Skeletal muscle cell (primary cell): ENCODE results near the gene NRXN3.

Experiments used
- DNase-seq: peaks from one replicate; pipeline ENCODE4 v3.0.0-alpha.2; 2010; ENCODE audit warnings: low read depth
- H3K4me3 ChIP-seq: 2 replicates; pipeline ENCODE4 v1.5.1; 2011; ENCODE audit warnings: low read depth, mild to moderate bottlenecking, control low read depth, low read length, moderate library complexity

Gene NRXN3

DNA sequence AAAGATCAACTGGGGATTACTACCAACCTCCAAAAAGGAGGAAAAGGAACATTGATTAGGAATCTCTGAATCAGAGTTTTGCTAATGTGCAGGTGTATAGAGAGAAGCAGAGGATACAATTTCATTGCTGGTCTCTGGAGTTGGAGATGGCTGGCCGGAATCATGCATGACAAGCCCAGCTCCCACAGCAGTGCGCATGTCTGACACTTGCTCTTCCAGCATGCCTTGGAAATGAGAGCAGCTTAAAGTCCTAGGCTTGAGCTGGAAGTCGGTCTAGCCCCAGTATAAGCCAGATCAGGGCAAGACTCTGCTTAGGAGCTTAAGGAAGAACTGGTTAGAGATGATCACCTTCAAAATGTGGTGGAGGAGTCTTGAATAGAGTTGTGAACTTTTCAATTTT is 1298.3 kb downstream of the NRXN3 start:
- H3K4me3 ChIP-seq, result no peak overlapping the region
- no peak for DNase-seq

DNA sequence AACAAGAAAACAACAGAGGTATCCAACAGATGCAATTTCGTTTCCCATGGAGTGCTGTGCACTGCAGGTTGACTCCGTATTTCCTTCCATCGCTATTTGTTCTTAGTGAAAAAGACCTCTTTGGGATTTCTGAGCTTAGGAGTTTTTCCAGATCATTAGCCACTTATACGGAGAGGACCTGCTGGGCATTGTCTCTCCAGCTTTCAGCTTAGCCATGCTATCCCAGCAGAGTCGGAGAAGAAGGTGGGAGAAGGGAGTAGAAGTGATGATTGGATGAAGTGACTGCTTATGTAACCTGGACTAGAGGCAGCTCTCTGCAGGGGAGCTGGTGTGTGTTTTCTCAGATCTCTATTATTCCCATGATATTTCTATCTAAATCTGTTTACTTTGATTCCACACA is 1303.5 kb downstream of the NRXN3 start:
- no peak for DNase-seq
- no peak overlapping the region for H3K4me3 ChIP-seq

DNA sequence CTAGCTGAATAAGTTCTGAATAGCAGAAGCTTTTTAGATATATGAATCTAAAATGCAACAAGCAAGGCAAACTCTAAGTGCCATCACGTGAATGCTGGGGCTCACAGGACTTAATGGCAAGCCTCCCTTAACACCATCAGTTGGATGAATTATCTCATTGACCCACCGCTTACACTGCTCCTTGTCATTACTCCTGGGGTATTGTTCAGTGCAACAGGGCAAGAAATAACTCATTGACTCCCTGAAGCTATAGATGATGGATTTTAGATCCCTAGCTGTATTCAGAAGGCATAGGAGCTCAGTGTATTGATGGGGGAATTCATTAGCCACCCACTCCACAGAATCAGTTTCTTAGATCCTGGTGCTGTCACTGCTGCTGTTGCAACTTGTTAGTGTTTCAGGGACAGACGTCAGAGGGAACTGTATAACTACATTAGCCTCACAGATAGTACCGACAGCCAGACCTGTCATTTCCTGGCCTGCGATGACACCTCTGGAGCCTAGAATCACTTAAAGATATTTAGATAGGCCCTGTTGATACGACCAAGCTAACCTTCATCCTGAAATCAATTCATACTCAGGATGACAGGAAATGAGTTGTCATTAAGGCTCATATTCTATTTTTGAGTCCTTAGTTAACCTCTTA is 1305.8 kb downstream of the NRXN3 start:
- DNase-seq, result no peak

DNA sequence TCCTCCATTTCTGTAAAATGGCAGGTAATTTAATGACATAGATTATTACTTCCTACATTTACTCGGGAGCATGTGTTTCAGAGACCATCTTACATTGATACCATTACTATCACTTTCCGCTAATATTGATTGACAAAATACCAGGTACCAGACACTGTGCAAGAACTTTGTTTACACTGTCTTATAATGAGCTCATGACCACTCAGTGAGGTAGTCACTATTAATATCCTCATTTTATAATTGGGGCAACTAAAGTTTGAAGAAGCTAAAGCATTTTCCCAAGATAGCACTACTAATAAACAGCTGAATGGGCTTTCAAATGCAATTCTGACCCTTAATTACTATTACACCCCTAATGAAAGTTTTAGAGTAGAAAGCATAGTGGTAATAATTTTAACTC is 1306.4 kb downstream of the NRXN3 start:
- DNase-seq, result no peak
- H3K4me3 ChIP-seq, result no peak overlapping the region

More for the DNA sequence above, 1305.8 kb downstream of the NRXN3 start:
- H3K4me3 ChIP-seq, result no peak overlapping the region

DNA sequence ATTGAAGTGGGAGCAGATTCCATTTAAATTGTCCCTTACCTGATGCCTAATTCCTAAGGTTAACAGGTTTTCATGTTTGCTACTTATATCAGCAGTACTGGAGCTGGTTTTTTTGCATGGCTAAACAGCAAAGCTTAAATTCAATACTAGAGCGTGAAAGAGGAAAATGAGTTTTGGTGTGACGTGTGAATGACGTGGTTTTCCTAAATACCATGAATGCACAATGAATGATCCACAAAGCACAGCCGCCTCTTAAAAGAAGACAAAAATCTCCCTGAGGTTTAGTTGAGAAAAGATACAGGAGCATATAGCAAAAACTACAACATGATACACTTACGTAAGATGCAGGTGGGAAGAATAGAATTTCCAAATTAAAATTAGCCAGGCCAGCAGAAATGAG is 1310.0 kb downstream of the NRXN3 start:
- no peak for DNase-seq
- no peak overlapping the region for H3K4me3 ChIP-seq

DNA sequence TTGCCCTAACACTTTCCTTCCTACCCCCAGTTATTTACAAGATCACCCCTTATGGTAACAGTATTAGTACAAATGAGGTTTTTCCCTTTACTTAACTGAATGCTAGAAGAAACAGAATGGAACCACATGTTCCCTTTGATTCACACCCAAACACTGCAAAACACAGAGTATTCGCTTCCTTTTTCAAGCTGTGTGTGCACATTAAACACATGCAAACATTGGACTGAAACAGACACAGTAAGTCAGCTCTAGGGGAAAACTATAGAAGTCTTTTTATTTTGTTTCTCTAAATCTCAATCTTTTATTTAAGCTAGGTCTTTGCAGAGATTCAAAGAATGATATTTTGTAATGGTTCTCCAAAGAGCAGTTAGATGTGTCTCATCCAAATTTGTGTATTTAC is 1312.7 kb downstream of the NRXN3 start:
- DNase-seq, result no peak
- H3K4me3 ChIP-seq, result no peak overlapping the region

DNA sequence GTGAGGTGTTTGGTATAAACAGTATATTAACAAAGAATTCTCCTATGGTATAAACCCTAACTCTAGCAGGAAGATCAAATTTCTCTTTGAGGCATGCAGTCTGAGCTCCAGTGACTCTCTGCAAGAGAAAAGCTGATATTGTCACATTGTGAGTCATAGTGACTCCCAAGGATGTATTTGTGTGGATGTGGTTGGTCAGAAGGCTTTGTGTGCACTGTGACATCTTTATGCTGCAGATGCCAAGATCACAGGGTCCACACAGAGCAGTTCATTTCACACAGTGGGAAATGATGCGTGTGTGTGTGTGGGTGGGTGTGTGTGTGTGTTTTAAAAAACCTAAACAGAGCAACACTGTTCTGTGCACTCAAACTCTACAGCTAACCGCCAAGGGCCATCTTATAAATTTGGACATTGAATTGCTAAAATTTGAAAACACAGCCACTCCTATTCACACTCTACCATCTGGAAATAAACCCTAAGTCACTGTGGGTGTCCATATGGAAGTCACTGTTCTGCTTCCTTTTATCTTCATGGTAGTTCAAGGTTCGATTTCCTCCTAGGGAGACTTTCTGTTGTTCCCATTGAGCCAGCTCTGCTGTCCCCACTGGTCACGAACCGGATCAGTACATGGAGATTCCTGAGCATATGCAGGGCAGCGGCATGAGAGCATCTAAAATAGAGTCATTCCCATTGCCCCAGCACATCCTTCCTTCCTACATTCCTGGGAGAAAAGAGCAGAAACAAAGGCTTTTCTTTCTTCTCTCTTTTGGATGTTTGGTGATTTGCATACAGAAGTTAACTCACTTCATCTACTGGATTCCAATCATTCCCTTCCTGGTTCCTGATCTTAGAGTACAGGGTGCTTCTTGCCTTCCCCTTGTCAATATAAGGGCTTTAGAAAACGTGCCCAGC is 1313.6 kb downstream of the NRXN3 start:
- peak; percentile 46 for DNase-seq
- H3K4me3 ChIP-seq, result no peak overlapping the region

DNA sequence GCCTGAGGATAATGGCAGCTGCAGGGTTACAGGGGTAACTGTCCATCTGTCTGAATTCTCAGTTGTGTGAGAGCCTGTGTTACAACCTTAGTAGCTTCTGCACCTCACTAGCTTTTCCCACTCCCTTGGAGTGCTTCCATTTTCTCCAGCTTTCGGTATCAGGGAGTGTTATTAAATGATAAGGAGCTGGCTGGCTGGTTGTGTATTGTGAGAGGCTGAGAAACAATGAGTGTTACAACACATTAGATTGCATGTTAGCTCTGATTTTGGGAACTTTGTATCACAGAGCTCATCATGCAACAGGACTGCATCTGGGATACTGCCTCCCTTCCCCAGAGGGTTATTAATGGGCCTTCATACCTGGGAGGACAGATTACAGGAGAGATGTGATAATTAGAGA is 1317.5 kb downstream of the NRXN3 start:
- no peak for DNase-seq

DNA sequence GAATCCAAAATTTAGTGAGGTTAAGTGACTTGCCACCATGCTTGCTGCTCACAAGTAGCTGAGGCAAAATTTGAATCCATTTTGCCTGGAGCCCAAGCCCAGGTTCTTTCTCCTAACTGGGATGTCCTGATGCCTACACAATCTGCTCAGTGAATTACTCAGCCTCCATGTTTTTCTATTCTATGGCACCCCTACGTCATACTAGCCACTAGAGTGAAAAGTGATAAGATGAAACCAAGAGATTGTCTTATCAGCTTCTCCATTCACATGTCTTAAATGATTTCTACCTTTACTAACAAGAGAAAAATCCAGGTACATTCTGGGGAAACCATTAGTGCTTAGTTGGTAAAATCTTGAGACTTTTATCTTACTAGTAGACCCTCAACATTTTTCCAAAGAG is 1321.0 kb downstream of the NRXN3 start:
- no peak overlapping the region for H3K4me3 ChIP-seq
- no peak for DNase-seq

More for the DNA sequence above, 1317.5 kb downstream of the NRXN3 start:
- H3K4me3 ChIP-seq, result no peak overlapping the region

DNA sequence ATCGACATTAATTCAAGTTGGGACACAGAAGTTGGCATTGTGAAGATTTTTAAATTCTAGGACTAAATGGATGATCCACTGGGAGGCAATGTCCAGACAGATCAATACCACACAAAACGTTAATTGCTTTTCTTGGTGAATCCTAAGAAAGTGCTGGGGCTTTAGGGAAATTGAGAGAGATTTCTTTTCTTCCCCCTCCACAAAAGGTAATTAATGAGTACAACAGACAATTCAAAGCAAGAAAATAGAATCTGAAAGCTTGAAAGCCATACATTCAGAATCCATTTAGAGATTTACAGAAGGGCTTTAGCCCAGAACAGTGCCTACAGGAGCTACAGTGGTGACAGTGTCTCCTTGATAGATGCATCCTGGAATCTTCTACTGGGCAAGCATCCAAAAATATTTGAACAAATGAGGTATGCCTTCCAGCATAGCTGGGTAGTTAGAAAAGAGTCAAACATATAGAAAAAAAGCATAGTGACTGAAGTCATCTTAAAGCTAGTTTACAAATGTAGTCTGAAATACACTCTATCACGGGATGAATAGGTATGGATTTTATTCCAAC is 1323.0 kb downstream of the NRXN3 start:
- no peak overlapping the region for H3K4me3 ChIP-seq
- no peak for DNase-seq

DNA sequence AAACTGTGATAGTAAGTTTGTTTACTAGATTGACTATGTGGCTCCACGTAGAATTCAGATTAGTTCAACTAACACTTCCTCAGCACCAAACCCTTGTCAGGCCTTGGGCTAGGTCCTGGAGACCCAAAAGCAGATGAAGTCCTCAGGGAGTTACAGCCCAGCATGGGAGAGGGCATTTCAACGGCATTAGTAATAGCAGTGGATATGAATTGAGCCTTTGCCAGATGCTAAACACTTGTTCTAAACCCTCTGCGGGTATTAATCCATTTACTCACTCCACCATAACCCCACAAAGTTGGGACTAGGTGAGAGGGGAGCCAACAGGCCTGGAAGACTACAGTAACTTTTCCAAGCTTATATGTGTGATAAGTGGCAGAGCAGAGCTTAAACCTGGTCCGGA is 1326.5 kb downstream of the NRXN3 start:
- H3K4me3 ChIP-seq, result no peak overlapping the region
- no peak for DNase-seq

DNA sequence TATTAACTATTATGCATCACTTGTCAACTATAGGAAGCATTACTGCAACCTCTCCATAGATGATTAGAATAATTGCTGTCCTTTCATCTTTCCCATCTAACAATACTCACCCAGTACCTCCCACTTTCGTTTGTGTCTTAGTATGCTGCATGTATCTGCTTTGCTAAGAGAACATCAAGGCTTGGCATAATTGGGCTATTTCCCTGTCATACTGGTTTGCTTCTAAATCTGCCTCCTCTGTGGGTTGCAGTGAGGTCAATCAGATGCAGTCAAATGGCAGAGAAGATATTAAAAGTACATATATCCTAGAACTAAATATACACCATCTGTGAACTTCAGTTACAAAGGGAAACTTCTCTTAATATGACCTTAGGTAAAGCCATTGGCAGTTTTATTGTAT is 1330.3 kb downstream of the NRXN3 start:
- H3K4me3 ChIP-seq, result no peak overlapping the region
- DNase-seq, result no peak

DNA sequence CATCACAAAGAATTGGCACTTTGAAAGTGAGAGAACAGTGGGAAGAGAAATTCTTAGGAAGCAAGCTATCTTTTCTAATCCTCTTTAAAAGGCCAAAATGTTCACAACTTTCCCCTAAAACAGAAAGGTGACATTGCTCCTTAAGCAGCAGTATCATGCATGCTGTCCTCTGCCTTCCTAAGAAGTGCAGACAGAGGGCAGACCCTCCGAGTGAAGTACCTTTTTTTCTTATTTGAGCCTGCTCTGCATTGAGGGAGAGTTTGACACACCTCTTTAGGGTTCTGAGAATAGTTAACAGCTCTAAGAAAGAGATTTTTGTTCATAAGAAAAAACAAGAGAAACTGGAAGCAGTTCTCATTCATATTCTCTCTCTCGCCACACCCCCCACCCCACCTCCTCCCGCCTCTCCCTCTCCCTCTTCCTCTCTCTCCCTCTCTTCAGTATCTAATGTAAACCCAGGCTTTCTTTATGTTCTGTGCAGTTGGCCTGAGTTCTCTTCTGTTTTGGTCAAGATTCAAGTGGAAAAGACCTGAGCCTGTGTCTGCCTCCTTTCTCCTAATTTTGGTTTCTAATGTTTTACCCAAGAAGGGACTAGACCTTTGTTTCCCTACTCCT is 1332.1 kb downstream of the NRXN3 start:
- no peak overlapping the region for H3K4me3 ChIP-seq
- no peak for DNase-seq

DNA sequence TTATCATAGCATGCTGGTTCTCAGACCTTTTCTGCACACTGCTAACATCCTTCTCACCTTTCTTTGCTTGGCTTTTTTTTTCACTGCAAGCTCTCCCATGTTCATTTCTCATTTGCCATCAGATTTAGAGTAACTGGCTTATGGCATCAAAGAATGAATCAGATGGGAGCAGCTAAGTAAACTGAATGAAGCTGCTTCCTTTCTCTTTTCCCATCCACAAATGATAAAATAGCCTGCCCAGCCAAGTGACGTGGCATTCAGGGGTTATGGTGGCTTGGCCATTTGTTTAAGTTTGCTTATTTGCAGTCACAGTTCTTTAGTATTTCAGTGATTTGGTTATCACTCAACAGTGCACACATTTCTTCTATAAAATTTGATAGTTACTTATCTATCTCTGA is 1332.6 kb downstream of the NRXN3 start:
- no peak overlapping the region for H3K4me3 ChIP-seq
- no peak for DNase-seq

DNA sequence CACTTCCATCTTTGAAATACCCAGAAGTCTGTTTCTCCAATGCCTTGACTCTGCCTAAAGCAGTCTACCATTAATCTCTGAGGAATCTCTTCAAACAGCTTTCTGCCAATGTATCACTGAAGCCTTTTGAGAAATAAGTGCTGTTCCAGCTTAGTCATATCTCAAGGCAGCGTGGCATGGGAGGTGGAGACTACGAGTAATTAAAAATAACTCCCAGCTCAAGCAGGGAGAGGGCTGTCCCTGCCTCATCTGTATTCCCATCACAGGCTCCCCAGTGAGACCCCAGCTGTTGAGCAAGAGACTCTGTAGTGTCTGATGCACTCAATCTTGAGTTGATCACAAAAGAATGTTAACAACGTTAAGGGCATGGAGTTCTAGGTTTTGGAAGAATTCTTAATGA is 1340.5 kb downstream of the NRXN3 start:
- no peak overlapping the region for H3K4me3 ChIP-seq
- DNase-seq, result peak; percentile 77

DNA sequence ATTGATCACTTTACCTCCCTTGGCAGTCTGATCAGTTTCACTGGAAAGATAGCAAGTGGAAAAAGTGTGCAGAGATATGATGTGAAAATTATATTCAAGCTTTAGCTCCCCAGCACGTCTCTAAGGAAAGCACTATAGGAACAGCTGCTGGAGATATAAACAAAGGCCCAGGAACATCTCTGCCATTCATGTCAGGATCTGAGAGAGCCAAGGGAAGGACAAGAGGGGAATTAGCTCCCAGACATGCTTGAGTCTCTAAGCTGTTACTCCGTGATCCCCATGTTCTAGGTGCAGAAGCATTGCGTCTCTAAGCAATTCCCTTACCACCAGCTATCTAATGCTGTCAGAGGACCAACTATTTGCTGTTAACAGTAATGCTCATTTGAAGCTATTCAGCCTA is 1341.0 kb downstream of the NRXN3 start:
- no peak for DNase-seq
- no peak overlapping the region for H3K4me3 ChIP-seq

DNA sequence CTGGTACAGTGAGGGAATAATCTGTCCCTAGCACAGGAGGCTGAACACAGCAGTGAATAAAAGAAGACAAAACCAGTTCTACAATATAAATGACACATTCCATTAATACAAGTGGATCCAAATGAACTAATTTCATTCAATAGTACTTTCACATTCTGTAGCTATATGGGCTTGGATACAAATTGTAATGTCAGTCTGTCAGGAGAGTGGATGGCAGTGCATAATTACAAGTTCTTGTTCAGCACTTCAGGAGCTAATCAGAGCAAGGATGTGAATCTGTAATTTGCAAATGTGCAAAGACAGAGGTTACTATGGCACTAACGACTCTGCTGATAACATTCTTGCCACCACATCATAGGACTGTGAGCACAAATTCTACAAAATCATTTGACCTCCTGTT is 1343.3 kb downstream of the NRXN3 start:
- DNase-seq, result no peak
- no peak overlapping the region for H3K4me3 ChIP-seq

DNA sequence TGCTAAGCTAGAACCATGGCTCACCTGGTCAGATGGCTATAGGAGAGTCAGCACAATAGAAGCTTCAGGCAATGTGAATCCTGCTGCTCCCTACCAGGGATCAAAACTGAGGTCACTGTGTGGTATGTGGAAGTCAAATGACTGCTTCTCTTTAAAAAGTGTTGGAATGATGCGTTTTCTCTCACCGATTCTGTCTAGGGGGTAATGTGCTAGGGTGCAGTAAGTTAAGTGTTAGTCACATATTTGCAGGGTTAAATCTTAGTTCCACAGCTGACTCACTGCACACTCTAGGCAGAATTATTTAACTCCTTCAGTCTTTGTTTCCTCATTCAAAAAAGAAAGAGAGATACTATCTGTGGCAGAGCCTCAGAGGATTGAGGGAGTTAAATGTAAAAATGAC is 1344.5 kb downstream of the NRXN3 start:
- DNase-seq, result peak; percentile 65

DNA sequence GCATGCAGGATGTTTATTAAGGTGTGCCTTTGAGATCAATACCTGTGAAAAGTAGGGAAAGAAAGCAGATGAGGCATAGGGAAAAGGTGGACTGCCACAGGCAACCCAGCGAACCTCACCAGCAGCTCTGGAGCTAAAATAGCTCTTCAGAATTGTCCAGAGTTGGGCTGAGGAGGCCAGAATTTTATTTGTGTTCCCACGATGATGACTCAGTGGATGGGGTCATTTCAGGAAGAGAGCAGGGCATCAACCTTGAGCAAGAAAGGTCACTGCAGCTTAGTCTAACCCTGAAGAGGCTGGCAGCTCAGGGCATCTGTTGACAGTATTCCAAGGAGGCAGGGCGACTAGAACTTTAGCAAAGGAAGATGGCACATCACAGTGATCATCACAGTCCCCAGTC is 1345.0 kb downstream of the NRXN3 start:
- DNase-seq, result no peak
- H3K4me3 ChIP-seq, result no peak overlapping the region

More for the DNA sequence above, 1344.5 kb downstream of the NRXN3 start:
- H3K4me3 ChIP-seq, result no peak overlapping the region

DNA sequence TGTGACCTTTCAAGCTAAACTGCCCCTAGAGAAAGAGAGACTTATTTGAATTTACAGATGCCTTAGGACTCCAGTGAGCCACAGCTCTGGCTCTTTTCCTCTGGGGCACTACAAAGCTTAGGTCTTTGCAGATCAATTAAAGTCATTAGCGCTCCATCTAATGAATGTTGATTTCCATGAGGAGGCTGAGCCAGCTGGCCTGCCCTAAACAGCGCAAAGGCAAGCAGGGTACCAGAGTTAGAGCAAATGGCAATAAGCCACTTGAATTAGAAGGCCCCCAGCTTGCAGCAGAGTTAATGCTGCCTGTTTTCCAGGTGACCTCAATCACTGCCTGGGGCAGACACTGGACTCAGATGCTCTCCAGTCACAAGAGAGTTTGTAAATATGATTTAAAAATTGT is 1345.8 kb downstream of the NRXN3 start:
- H3K4me3 ChIP-seq, result no peak overlapping the region
- no peak for DNase-seq
